Measurements from ENCODE around the gene TRMT6. TPM values are rescaled to one million over a fixed set of nuclear protein-coding genes. Genes with fewer than 3 reads are reported as not detected.
A peak's percentile ranks its signal among the peaks of the same experiment; 100 is the strongest.

The TRMT6 gene
- total and polyA plus RNA-seq, 9 of the 15 experiments (the other 6 are each of a cell fraction or from before 2014, with no cell fraction given), result 10.6 to 21.3 (median 15.6) TPM

DNA sequence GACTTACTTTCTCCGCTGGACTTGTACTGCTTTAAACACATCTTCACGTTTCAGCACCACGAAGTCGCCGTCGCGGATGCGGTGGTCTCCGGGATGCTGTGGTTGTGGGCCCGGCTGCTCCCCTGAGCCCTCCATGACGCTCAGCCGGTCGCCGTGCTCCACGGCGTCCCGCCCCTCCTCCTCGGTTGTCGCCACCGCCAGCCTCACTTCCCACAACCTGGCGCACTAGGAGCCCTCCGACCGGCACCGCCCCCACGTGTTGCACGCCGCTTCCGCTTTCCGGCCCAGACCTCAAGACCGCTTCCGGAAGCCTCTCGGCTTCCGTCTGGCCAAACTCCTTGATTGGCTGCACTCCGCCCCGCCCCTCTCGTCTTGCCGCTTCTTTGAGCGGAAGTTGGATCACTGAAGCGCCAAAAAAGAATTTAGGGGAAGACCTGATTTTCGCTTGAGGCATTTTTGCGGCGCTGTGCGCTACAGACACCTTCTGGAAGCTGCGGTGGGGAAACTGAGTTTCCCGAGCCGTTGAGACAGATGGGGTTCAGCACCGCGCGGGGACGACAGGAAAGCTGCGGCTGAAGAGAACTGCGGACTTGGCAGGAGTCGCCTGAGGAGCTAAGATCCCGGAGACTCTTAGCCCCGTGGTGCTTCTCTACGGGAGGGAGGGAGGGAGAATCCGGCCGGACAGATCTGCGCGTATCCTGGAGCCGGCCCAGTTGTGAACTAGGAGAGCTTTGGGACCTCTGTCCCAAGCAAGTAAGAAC, at the start of gene TRMT6, which contains the start of gene MCM8 (continued):
- TF ChIP-seq STAT5A (IDR thresholded peaks at IDR 0.05; ENCODE audit: borderline replicate concordance, low read length), result no peak
- TF ChIP-seq, protein P1, sequence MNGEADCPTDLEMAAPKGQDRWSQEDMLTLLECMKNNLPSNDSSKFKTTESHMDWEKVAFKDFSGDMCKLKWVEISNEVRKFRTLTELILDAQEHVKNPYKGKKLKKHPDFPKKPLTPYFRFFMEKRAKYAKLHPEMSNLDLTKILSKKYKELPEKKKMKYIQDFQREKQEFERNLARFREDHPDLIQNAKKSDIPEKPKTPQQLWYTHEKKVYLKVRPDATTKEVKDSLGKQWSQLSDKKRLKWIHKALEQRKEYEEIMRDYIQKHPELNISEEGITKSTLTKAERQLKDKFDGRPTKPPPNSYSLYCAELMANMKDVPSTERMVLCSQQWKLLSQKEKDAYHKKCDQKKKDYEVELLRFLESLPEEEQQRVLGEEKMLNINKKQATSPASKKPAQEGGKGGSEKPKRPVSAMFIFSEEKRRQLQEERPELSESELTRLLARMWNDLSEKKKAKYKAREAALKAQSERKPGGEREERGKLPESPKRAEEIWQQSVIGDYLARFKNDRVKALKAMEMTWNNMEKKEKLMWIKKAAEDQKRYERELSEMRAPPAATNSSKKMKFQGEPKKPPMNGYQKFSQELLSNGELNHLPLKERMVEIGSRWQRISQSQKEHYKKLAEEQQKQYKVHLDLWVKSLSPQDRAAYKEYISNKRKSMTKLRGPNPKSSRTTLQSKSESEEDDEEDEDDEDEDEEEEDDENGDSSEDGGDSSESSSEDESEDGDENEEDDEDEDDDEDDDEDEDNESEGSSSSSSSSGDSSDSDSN (IDR thresholded peaks at IDR 0.05; ENCODE audit: borderline replicate concordance in 1 of 2, low read depth in 2 of 2, low read length in 2 of 2), result 0 out of 4 replicates have a peak, but pooled peaks of 1 of the 2 experiments have one; percentile 45
- TF ChIP-seq, protein P2, sequence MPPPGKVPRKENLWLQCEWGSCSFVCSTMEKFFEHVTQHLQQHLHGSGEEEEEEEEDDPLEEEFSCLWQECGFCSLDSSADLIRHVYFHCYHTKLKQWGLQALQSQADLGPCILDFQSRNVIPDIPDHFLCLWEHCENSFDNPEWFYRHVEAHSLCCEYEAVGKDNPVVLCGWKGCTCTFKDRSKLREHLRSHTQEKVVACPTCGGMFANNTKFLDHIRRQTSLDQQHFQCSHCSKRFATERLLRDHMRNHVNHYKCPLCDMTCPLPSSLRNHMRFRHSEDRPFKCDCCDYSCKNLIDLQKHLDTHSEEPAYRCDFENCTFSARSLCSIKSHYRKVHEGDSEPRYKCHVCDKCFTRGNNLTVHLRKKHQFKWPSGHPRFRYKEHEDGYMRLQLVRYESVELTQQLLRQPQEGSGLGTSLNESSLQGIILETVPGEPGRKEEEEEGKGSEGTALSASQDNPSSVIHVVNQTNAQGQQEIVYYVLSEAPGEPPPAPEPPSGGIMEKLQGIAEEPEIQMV (tag; conservative IDR thresholded peaks at IDR 0.05; ENCODE audit: low read depth), result no peak
- no peak for TF ChIP-seq ZNF507 (tag; conservative IDR thresholded peaks at IDR 0.05)
- no peak for TF ChIP-seq MCM7 (IDR thresholded peaks at IDR 0.05)
- no peak for TF ChIP-seq MIER1 (IDR thresholded peaks at IDR 0.05; ENCODE audit: low read depth)
- TF ChIP-seq NCOA6 (IDR thresholded peaks at IDR 0.05), result no peak
- TF ChIP-seq KLF1 (tag; IDR thresholded peaks at IDR 0.05), result no peak
- TF ChIP-seq, protein P3, sequence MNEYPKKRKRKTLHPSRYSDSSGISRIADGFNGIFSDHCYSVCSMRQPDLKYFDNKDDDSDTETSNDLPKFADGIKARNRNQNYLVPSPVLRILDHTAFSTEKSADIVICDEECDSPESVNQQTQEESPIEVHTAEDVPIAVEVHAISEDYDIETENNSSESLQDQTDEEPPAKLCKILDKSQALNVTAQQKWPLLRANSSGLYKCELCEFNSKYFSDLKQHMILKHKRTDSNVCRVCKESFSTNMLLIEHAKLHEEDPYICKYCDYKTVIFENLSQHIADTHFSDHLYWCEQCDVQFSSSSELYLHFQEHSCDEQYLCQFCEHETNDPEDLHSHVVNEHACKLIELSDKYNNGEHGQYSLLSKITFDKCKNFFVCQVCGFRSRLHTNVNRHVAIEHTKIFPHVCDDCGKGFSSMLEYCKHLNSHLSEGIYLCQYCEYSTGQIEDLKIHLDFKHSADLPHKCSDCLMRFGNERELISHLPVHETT (CRISPR knock-in tag; conservative IDR thresholded peaks at IDR 0.05 in 1 of 2, IDR thresholded peaks at IDR 0.05 in 1 of 2), result no peak
- TF ChIP-seq, protein P4, sequence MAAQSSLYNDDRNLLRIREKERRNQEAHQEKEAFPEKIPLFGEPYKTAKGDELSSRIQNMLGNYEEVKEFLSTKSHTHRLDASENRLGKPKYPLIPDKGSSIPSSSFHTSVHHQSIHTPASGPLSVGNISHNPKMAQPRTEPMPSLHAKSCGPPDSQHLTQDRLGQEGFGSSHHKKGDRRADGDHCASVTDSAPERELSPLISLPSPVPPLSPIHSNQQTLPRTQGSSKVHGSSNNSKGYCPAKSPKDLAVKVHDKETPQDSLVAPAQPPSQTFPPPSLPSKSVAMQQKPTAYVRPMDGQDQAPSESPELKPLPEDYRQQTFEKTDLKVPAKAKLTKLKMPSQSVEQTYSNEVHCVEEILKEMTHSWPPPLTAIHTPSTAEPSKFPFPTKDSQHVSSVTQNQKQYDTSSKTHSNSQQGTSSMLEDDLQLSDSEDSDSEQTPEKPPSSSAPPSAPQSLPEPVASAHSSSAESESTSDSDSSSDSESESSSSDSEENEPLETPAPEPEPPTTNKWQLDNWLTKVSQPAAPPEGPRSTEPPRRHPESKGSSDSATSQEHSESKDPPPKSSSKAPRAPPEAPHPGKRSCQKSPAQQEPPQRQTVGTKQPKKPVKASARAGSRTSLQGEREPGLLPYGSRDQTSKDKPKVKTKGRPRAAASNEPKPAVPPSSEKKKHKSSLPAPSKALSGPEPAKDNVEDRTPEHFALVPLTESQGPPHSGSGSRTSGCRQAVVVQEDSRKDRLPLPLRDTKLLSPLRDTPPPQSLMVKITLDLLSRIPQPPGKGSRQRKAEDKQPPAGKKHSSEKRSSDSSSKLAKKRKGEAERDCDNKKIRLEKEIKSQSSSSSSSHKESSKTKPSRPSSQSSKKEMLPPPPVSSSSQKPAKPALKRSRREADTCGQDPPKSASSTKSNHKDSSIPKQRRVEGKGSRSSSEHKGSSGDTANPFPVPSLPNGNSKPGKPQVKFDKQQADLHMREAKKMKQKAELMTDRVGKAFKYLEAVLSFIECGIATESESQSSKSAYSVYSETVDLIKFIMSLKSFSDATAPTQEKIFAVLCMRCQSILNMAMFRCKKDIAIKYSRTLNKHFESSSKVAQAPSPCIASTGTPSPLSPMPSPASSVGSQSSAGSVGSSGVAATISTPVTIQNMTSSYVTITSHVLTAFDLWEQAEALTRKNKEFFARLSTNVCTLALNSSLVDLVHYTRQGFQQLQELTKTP (IDR thresholded peaks at IDR 0.05; ENCODE audit: low read depth in 1 of 2, partially characterized antibody in 2 of 2), result no peak
- TF ChIP-seq, protein P5, sequence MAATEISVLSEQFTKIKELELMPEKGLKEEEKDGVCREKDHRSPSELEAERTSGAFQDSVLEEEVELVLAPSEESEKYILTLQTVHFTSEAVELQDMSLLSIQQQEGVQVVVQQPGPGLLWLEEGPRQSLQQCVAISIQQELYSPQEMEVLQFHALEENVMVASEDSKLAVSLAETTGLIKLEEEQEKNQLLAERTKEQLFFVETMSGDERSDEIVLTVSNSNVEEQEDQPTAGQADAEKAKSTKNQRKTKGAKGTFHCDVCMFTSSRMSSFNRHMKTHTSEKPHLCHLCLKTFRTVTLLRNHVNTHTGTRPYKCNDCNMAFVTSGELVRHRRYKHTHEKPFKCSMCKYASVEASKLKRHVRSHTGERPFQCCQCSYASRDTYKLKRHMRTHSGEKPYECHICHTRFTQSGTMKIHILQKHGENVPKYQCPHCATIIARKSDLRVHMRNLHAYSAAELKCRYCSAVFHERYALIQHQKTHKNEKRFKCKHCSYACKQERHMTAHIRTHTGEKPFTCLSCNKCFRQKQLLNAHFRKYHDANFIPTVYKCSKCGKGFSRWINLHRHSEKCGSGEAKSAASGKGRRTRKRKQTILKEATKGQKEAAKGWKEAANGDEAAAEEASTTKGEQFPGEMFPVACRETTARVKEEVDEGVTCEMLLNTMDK (IDR thresholded peaks at IDR 0.05; ENCODE audit: borderline replicate concordance, insufficient read depth, low read depth, low read length, poor library complexity, severe bottlenecking), result no peak
- TF ChIP-seq, protein P6, sequence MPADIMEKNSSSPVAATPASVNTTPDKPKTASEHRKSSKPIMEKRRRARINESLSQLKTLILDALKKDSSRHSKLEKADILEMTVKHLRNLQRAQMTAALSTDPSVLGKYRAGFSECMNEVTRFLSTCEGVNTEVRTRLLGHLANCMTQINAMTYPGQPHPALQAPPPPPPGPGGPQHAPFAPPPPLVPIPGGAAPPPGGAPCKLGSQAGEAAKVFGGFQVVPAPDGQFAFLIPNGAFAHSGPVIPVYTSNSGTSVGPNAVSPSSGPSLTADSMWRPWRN (IDR thresholded peaks at IDR 0.05; ENCODE audit: low read depth), result no peak
- no peak for TF ChIP-seq ZBTB17 (CRISPR knock-in tag; IDR thresholded peaks at IDR 0.05)
